A549 (cell line): Measurements from ENCODE around the gene ZNF577. TPM values are rescaled to one million over a fixed set of nuclear protein-coding genes. Genes with fewer than 3 reads are reported as not detected.

Source experiments
- ATAC-seq, 2 experiments: fragments of 200-7000 bp in 1 of 2; fragments of >200 bp in 1 of 2; cut with Nextera tagmentation in 1 of 2; cut with Tn5 transposase in 1 of 2; 3 replicates each; pipeline versions ENCODE4 v1.8.0 to v1.9.1; 2018 to 2020; ENCODE audit warnings: mild to moderate bottlenecking in 1 of 2, moderate library complexity in 1 of 2
- CTCF ChIA-PET: fragments of 300-600 bp; sonication (Branson Sonifier 250); formaldehyde crosslinking; extraction: SDS; loops from one replicate; lab custom pipeline; 2021; ENCODE audit warnings: antibody characterized with exemption, inconsistent platforms; lab: Yijun Ruan, JAX
- POLR2A ChIA-PET: fragments of 350-600 bp; formaldehyde crosslinking; extraction: SDS; loops from one replicate; lab custom pipeline; 2021; ENCODE audit warnings: antibody characterized with exemption, inconsistent platforms; lab: Yijun Ruan, JAX
- DNase-seq, 2 experiments: peaks; one replicate each; pipeline versions ENCODE4 v3.0.0 to v3.0.0-alpha.2; 2011 to 2016; ENCODE audit warnings: low read depth in 1 of 2, low spot score in 1 of 2
- FAIRE-seq: peaks from 2 replicates; lab custom pipeline; 2011; peaks lifted over from hg19 to GRCh38; lab: Jason Lieb, UNC
- H3K27ac ChIP-seq, 2 experiments: fragments of >200 bp; sonication (Bioruptor Twin); formaldehyde crosslinking; 3 replicates each; pipeline ENCODE4 v1.5.1; 2016 to 2017
- H3K4me1 ChIP-seq: fragments of >200 bp; sonication (Bioruptor Twin); formaldehyde crosslinking; 3 replicates; pipeline ENCODE4 v1.6.1; 2016
- H3K4me2 ChIP-seq: fragments of >200 bp; sonication (Bioruptor Twin); formaldehyde crosslinking; 3 replicates; pipeline ENCODE4 v1.6.1; 2016
- H3K4me3 ChIP-seq: fragments of >200 bp; sonication (Bioruptor Twin); formaldehyde crosslinking; 3 replicates; pipeline ENCODE4 v1.5.1; 2016
- H3K9me3 ChIP-seq: fragments of >200 bp; sonication (Bioruptor Twin); formaldehyde crosslinking; 3 replicates; pipeline ENCODE4 v1.6.1; 2016
- ATOH8 ChIP-seq: fragments of 250-450 bp; sonication (Bioruptor Pico); IDR thresholded peaks from 2 replicates; pipeline ENCODE4 v1.5.0; 2020; ENCODE audit warnings: low read depth, mild to moderate bottlenecking, moderate library complexity
- BCL3 ChIP-seq: fragments of >200 bp; sonication (Bioruptor Twin); formaldehyde crosslinking; IDR thresholded peaks from 3 replicates; pipeline ENCODE4 v1.6.1; 2016
- E2F6 ChIP-seq: IDR thresholded peaks from 2 replicates; pipeline ENCODE4 v1.6.1; 2012; ENCODE audit warnings: low read depth, borderline replicate concordance
- FOXS1 ChIP-seq: fragments of 250-450 bp; sonication (Bioruptor Pico); IDR thresholded peaks from 2 replicates; pipeline ENCODE4 v1.5.0; 2020; ENCODE audit warnings: mild to moderate bottlenecking, moderate library complexity
- HES2 ChIP-seq: fragments of >200 bp; sonication (Bioruptor Twin); formaldehyde crosslinking; IDR thresholded peaks from 2 replicates; pipeline ENCODE4 v1.6.1; 2016
- HMGXB4 ChIP-seq: fragments of 250-450 bp; sonication (Bioruptor Pico); IDR thresholded peaks from 2 replicates; pipeline ENCODE4 v1.5.0; 2021; ENCODE audit warnings: mild to moderate bottlenecking, moderate library complexity, borderline replicate concordance
- MAFK ChIP-seq: fragments of 450-650 bp; IDR thresholded peaks from 2 replicates; pipeline ENCODE4 v1.6.1; 2014; ENCODE audit not compliant: partially characterized antibody
- NPAS2 ChIP-seq: fragments of 250-450 bp; sonication (Bioruptor Pico); IDR thresholded peaks from 2 replicates; pipeline ENCODE4 v1.8.0; 2022; ENCODE audit warnings: mild to moderate bottlenecking, moderate library complexity, borderline replicate concordance
- PHF8 ChIP-seq: fragments of 200-600 bp; sonication (generic); IDR thresholded peaks from 2 replicates; pipeline ENCODE4 v1.6.1; 2016; ENCODE audit warnings: low read depth, mild to moderate bottlenecking, antibody characterized with exemption, moderate library complexity, borderline replicate concordance
- RARB ChIP-seq: fragments of 250-450 bp; sonication (Bioruptor Pico); IDR thresholded peaks from 2 replicates; pipeline ENCODE4 v1.8.0; 2021; ENCODE audit warnings: mild to moderate bottlenecking, moderate library complexity
- TP53 ChIP-seq: fragments of 250-450 bp; sonication (Bioruptor Pico); IDR thresholded peaks from 2 replicates; pipeline ENCODE4 v1.5.0; 2021; ENCODE audit warnings: mild to moderate bottlenecking, moderate library complexity
- ZSCAN20 ChIP-seq: fragments of 250-450 bp; sonication (Bioruptor Pico); IDR thresholded peaks from 2 replicates; pipeline ENCODE4 v1.8.0; 2022; ENCODE audit warnings: mild to moderate bottlenecking, moderate library complexity
- WGBS: methylation state at CpG from one replicate; pipeline ENCODE4 v1.1.6; 2017; ENCODE audit errors: missing lambda C conversion rate; 5-methylcytosine and 5-hydroxymethylcytosine counted together
- polyA plus RNA-seq, 4 experiments: library from polyadenylated mRNA; depleted of rRNA in 3 of 4; stranded (reverse); fragments of >200 nt; fragmentation: RNase III in 1 of 4; extraction: RNeasy Plus Mini Kit Qiagen cat#74134 plus additional on column Dnase treatment in 1 of 4; gene quantifications; 2 replicates in 3 of 4; 3 replicates in 1 of 4; pipeline ENCODE4 v1.2.3, GENCODE V29; 2011 to 2017

ZNF577 gene
- polyA plus RNA-seq, 2 of the 4 experiments (the other 2 are of a cell fraction) = 0.17 to 0.30 TPM

GRCh38 chr19:51926784-51927741 lies 39.3 kb upstream of the ZNF577 start, which contains the start of gene ZNF613:
TSS of gene ZNF613 (plus strand) at chr19:51927472. CDS start at chr19:51936221, 8,749 bp downstream.
- POLR2A ChIA-PET = no interaction called here
- CTCF ChIA-PET = no interaction called here
- H3K4me1 ChIP-seq = no peaks in the 10 kb centered on the region
- peak within 1 kb of the TSS; percentile 41 for H3K4me2 ChIP-seq
- H3K27ac ChIP-seq = peak within 1 kb of the TSS; percentile 68 to 81
- H3K9me3 ChIP-seq = peaks cover 85% of the 10 kb centered on the region
- FAIRE-seq = no peak
- ATAC-seq = peak; percentile 93
- DNase-seq = peak; percentile 67 to 95
- no peak for TF ChIP-seq MAFK
- TF ChIP-seq PHF8 = peak; percentile 31; the same call in 1 of the 2 replicates
- peak; percentile 81 for TF ChIP-seq E2F6
- WGBS = 2% methylated on average over 49 of the region's 52 CpGs
- peak within 1 kb of the TSS; percentile 55 for H3K4me3 ChIP-seq

- POLR2A ChIA-PET = no interaction called here
- FAIRE-seq = no peak
Observed at GRCh38 chr19:51926426-51926783, 38.7 kb upstream of the ZNF577 start.

GRCh38 chr19:51921949-51922348 lies 34.2 kb upstream of the ZNF577 start:
- TF ChIP-seq HES2 = no peak
- no peak for TF ChIP-seq BCL3
- no peak for TF ChIP-seq ZSCAN20 (CRISPR knock-in tag)
- TF ChIP-seq NPAS2 (CRISPR knock-in tag) = no peak
- no peak for TF ChIP-seq HMGXB4
- no peak for TF ChIP-seq FOXS1
- no peak for TF ChIP-seq ATOH8
- TF ChIP-seq TP53 (CRISPR knock-in tag) = no peak
- FAIRE-seq = no peak
- 27% methylated on average over 8 of the region's 8 CpGs for WGBS

More at GRCh38 chr19:51926426-51926783, 38.7 kb upstream of the ZNF577 start:
- H3K4me1 ChIP-seq = no peaks in the 10 kb centered on the region
- peaks cover 85% of the 10 kb centered on the region for H3K9me3 ChIP-seq
- H3K4me3 ChIP-seq = peak overlapping the region; percentile 55
- ATAC-seq = no peak; a peak in 1 of 6 replicates
- no peak overlapping the region; a peak in 1 of 6 replicates for H3K27ac ChIP-seq
- CTCF ChIA-PET = no interaction called here
- no peak for DNase-seq
- TF ChIP-seq RARB (CRISPR knock-in tag) = no peak
- peak overlapping the region; percentile 41 for H3K4me2 ChIP-seq
- WGBS = 10% methylated on average over 11 of the region's 11 CpGs

More at GRCh38 chr19:51921949-51922348, 34.2 kb upstream of the ZNF577 start:
- Histone ChIP-seq H3K4me3 (no peak overlapping the region), H3K27ac (no peak overlapping the region), H3K4me1 (no peaks in the 10 kb centered on the region), H3K9me3 (peaks cover 91% of the 10 kb centered on the region), H3K4me2 (no peak overlapping the region)
- ChIA-PET POLR2A (no interaction called here), CTCF (no interaction called here)
- DNase-seq (no peak), ATAC-seq (no peak)
